DMS79 treated with DMSO at 0.1 percent for 48 hours (cell line): ENCODE results near the gene TKT.

Source experiments
- DNase-seq: peaks from one replicate; lab custom pipeline; 2025; lab: John Stamatoyannopoulos, UW

Gene TKT

GRCh38 chr3:53225651-53226050 lies 30.2 kb downstream of the TKT start:
- DNase-seq, result no peak

- DNase-seq, result no peak
Observed at GRCh38 chr3:53225181-53225580, 30.6 kb downstream of the TKT start.

GRCh38 chr3:53224536-53224935 lies 31.3 kb downstream of the TKT start:
- DNase-seq, result no peak

- DNase-seq, result no peak
Observed at GRCh38 chr3:53224026-53224425, 31.8 kb downstream of the TKT start.

- DNase-seq, result no peak
Observed at GRCh38 chr3:53223541-53223966, 32.3 kb downstream of the TKT start.

- no peak for DNase-seq
Observed at GRCh38 chr3:53223025-53223424, 32.8 kb downstream of the TKT start.

- no peak for DNase-seq
Observed at GRCh38 chr3:53222183-53222901, 33.5 kb downstream of the TKT start.

GRCh38 chr3:53221827-53222182 lies 34.0 kb downstream of the TKT start:
- DNase-seq, result no peak

GRCh38 chr3:53221345-53221744 lies 34.5 kb downstream of the TKT start:
- DNase-seq, result no peak

GRCh38 chr3:53219895-53220483 lies 35.8 kb downstream of the TKT start:
- no peak for DNase-seq

GRCh38 chr3:53218131-53218530 lies 37.7 kb downstream of the TKT start:
- DNase-seq, result no peak

- no peak for DNase-seq
Observed at GRCh38 chr3:53217175-53217574, 38.6 kb downstream of the TKT start.

GRCh38 chr3:53216723-53217122 lies 39.1 kb downstream of the TKT start:
- no peak for DNase-seq

- DNase-seq, result no peak
Observed at GRCh38 chr3:53215816-53216215, 40.0 kb downstream of the TKT start.

- DNase-seq, result no peak
Observed at GRCh38 chr3:53213276-53213675, 42.5 kb downstream of the TKT start.

GRCh38 chr3:53211706-53212702 lies 43.8 kb downstream of the TKT start:
- no peak for DNase-seq

GRCh38 chr3:53202331-53203015 lies 53.3 kb downstream of the TKT start:
- peak; percentile 34 for DNase-seq

GRCh38 chr3:53200501-53201498 lies 55.0 kb downstream of the TKT start:
- DNase-seq, result no peak

- no peak for DNase-seq
Observed at GRCh38 chr3:53199834-53200233, 56.0 kb downstream of the TKT start.

- DNase-seq, result no peak
Observed at GRCh38 chr3:53198996-53199395, 56.8 kb downstream of the TKT start.
